Measurements from ENCODE around the gene C8G.

Gene C8G

GRCh38 chr9:136957901-136958300, 12.9 kb downstream of the C8G start:
- no peak for DNase-seq (ENCODE audit: low read depth)
- no peak overlapping the region for H3K4me3 ChIP-seq (ENCODE audit: control insufficient read depth, low read depth, low read length)
- TF ChIP-seq, protein P1, sequence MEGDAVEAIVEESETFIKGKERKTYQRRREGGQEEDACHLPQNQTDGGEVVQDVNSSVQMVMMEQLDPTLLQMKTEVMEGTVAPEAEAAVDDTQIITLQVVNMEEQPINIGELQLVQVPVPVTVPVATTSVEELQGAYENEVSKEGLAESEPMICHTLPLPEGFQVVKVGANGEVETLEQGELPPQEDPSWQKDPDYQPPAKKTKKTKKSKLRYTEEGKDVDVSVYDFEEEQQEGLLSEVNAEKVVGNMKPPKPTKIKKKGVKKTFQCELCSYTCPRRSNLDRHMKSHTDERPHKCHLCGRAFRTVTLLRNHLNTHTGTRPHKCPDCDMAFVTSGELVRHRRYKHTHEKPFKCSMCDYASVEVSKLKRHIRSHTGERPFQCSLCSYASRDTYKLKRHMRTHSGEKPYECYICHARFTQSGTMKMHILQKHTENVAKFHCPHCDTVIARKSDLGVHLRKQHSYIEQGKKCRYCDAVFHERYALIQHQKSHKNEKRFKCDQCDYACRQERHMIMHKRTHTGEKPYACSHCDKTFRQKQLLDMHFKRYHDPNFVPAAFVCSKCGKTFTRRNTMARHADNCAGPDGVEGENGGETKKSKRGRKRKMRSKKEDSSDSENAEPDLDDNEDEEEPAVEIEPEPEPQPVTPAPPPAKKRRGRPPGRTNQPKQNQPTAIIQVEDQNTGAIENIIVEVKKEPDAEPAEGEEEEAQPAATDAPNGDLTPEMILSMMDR (conservative IDR thresholded peaks at IDR 0.05; ENCODE audit: control insufficient read depth, insufficient read depth, low read depth, low read length), result no peak

DNA sequence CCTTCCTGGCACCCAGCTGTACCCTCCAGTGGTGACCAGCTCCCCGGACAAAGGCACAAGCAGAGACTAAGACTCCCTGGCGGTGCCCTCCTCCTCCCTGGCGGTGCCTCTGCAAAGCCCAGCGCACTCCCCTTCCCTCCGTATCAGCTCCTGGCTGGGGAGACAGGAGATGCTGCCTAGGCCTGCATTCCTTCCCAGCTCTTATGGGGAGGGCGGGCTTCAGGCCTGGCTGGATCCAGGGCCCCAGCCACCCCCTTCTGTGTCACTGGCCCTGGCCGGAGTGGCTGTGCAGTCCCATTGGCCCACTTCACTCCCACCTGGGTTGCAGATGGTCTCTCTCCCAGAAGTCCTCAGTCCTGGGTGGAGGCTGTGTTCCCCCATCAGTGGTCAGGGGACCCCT, 13.4 kb downstream of the C8G start:
- TF ChIP-seq, protein P1 (conservative IDR thresholded peaks at IDR 0.05; ENCODE audit: control insufficient read depth, insufficient read depth, low read depth, low read length), result no peak

DNA sequence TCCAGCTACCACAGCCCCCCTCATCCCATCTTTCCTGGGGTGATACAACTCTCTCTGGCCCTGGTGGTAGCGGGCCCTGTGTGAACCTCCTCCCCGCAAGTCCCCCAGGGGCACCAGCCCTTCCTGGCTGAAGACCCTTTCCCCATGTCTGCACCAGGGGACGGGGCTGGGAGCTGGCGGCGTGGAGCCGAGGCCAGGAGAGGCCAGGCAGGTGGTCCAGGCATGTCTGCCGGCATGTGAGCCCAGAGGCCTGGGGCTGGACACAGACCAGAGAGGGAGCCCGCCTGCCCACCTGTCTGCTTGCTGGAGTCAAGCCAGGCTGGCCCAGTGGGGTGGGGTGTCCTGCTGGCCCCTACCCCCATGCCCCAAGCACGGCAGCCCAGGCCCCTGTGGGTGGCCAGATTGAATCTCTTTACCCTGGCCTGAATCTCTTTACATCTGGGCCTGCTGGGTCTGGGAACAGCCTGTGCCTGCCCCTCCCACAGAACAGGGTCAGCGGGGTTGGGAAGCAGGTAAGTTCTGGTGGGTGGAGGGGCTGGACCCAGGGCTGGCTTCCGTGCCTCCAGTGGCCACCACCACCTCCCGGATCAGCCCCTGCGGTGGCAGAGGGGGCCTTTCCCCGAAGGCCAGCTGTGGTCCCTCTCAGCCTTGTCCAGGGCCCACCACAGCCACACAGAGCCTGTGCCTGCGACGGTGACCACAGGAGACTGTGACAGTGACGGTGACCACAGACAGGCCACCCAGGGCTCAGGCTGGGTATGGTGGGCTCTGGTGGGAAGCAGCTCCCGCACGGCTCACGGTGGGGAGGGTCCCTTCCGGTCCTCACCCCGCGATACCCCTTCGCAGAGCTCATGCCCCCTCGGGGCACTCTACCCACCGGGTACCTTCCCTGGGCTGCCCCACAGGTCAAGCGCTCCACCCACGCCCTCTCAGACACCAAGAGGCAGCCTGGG, 14.1 kb downstream of the C8G start:
- TF ChIP-seq, protein P1 (conservative IDR thresholded peaks at IDR 0.05; ENCODE audit: control insufficient read depth, insufficient read depth, low read depth, low read length), result no peak
- no peak for DNase-seq (ENCODE audit: low read depth)

More for the DNA sequence above, 13.4 kb downstream of the C8G start:
- no peak overlapping the region for H3K4me3 ChIP-seq (ENCODE audit: control insufficient read depth, low read depth, low read length)
- DNase-seq (ENCODE audit: low read depth), result no peak

GRCh38 chr9:136960212-136960937, 15.3 kb downstream of the C8G start:
- no peak overlapping the region for H3K4me3 ChIP-seq (ENCODE audit: control insufficient read depth, low read depth, low read length)
- DNase-seq (ENCODE audit: low read depth), result no peak
- TF ChIP-seq, protein P1 (conservative IDR thresholded peaks at IDR 0.05; ENCODE audit: control insufficient read depth, insufficient read depth, low read depth, low read length), result no peak

More for the DNA sequence above, 14.1 kb downstream of the C8G start:
- no peak overlapping the region for H3K4me3 ChIP-seq (ENCODE audit: control insufficient read depth, low read depth, low read length)

- no peak overlapping the region for H3K4me3 ChIP-seq (ENCODE audit: control insufficient read depth, low read depth, low read length)
- DNase-seq (ENCODE audit: low read depth), result no peak
- TF ChIP-seq, protein P1 (conservative IDR thresholded peaks at IDR 0.05; ENCODE audit: control insufficient read depth, insufficient read depth, low read depth, low read length), result no peak
Measured at GRCh38 chr9:136960938-136961275, 15.9 kb downstream of the C8G start.

DNA sequence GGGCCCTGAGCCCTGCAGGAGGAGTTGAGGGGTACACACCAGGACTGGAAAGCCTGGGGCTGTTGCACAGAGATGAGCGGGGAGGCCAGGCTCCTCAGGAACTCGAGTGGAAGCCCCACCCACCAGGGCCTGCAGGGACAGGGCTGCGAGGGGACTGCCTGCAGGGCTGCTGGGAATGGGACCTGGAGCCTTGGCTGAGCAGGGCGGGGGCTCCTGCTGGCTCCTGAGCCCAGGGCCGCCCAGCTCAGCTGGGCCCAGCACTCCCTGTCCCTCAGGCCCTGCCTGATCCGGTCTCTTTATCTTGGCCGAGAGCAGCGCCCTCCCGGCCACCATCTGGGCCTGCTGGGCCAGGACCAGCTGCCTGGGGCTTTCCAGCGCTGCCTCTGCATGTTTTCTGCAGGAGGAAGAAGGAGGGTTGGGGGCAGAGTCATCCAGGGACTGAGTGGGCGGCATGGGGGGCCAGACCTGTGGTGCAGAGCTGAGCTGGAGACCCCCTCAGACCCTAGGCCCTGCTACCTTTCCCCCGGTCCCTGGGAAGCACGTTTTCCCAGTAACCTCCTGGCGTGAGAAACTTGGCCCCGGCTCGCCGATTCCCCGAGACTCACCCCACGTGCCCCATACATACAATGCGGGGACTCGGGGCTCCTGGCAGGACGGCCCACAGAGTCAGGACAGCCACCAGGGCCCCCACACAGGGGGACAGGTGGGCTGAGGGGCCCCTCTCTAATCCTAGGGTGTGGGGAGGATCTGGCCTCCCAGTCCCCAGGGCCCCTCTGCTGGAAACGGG, 16.4 kb downstream of the C8G start:
- H3K4me3 ChIP-seq (ENCODE audit: control insufficient read depth, low read depth, low read length), result no peak overlapping the region
- TF ChIP-seq, protein P1 (conservative IDR thresholded peaks at IDR 0.05; ENCODE audit: control insufficient read depth, insufficient read depth, low read depth, low read length), result no peak
- DNase-seq (ENCODE audit: low read depth), result no peak

All from fibroblast of mammary gland (primary cell).